ENCODE results near the gene C1orf35. TPM values are rescaled to one million over a fixed set of nuclear protein-coding genes. Genes with fewer than 3 reads are reported as not detected.

The C1orf35 gene
- total RNA-seq, 6 donors from 2014 or later = 12.8 to 34.6 (median 17.8) TPM

- TF ChIP-seq EP300 (IDR thresholded peaks at IDR 0.05) = no peak
- TF ChIP-seq POLR2A (IDR thresholded peaks at IDR 0.05) = no peak
- no peak for TF ChIP-seq CTCF (IDR thresholded peaks at IDR 0.05)
- no peak for TF ChIP-seq POLR2AphosphoS5 (IDR thresholded peaks at IDR 0.05)
- peak overlapping the region; percentile 68 to 92 (median 80) for H3K4me3 ChIP-seq
- 7% methylated on average over 8 of the region's 8 CpGs; no CpG with 5 or more reads in 1 of the 2 donors for WGBS, 2 donors
- H3K27ac ChIP-seq = peak overlapping the region; percentile 87 to 100 (median 92)
- DNase-seq (no peak), ATAC-seq (ENCODE audit: low FRiP score in 2 of 2) (no peak)
- peaks cover 23 to 35% (median 25%) of the 10 kb centered on the region in 4 donors for H3K4me1 ChIP-seq
- no peaks in the 10 kb centered on the region for H3K27me3 ChIP-seq
- H3K9me3 ChIP-seq = no peaks in the 10 kb centered on the region
- peaks cover 0 to 24% (median 15%) of the 10 kb centered on the region in 4 donors for H3K36me3 ChIP-seq
These were observed 5.6 kb upstream of the C1orf35 start for GRCh38 chr1:228108742-228109072.

- WGBS, 2 donors = 69 to 79% methylated on average over 6 to 11 of the region's 11 CpGs
- H3K27me3 ChIP-seq = no peaks in the 10 kb centered on the region
- peak overlapping the region; percentile 87 to 100 (median 92) for H3K27ac ChIP-seq
- ATAC-seq (ENCODE audit: low FRiP score in 2 of 2) = no peak
- peaks cover 0 to 24% (median 15%) of the 10 kb centered on the region in 4 donors for H3K36me3 ChIP-seq
- H3K4me3 ChIP-seq = peak overlapping the region; percentile 68 to 92 (median 80)
- DNase-seq = no peak
- TF ChIP-seq CTCF (IDR thresholded peaks at IDR 0.05) = no peak
- no peak for TF ChIP-seq POLR2AphosphoS5 (IDR thresholded peaks at IDR 0.05)
- no peak for TF ChIP-seq EP300 (IDR thresholded peaks at IDR 0.05)
- TF ChIP-seq POLR2A (IDR thresholded peaks at IDR 0.05) = no peak
- H3K9me3 ChIP-seq = no peaks in the 10 kb centered on the region
- peaks cover 26 to 39% (median 29%) of the 10 kb centered on the region in 4 donors for H3K4me1 ChIP-seq
These were observed 5.0 kb upstream of the C1orf35 start for GRCh38 chr1:228108055-228108690.

GRCh38 chr1:228107636-228108035 lies 4.5 kb upstream of the C1orf35 start:
- Histone ChIP-seq H3K4me1 (peaks cover 26 to 40% (median 29%) of the 10 kb centered on the region in 4 donors), H3K9me3 (no peaks in the 10 kb centered on the region), H3K27me3 (no peaks in the 10 kb centered on the region), H3K27ac (no peak overlapping the region), H3K4me3 (no peak overlapping the region), H3K36me3 (peaks cover 0 to 24% (median 15%) of the 10 kb centered on the region in 4 donors)
- no peak for ATAC-seq (ENCODE audit: low FRiP score in 2 of 2)
- WGBS, 2 donors = 92 to 100% methylated on average over 4 to 18 of the region's 19 CpGs
- peak in 1 of 2 donors; percentile 67 for DNase-seq
- TF ChIP-seq CTCF (IDR thresholded peaks at IDR 0.05) = no peak
- no peak for TF ChIP-seq POLR2A (IDR thresholded peaks at IDR 0.05)
- no peak for TF ChIP-seq POLR2AphosphoS5 (IDR thresholded peaks at IDR 0.05)
- no peak for TF ChIP-seq EP300 (IDR thresholded peaks at IDR 0.05)

- H3K27ac ChIP-seq = no peak overlapping the region
- WGBS, 2 donors = 94 to 95% methylated on average over 5 to 9 of the region's 9 CpGs
- H3K4me3 ChIP-seq = no peak overlapping the region
- ATAC-seq (ENCODE audit: low FRiP score in 2 of 2) = no peak
- DNase-seq = no peak
- no peaks in the 10 kb centered on the region for H3K27me3 ChIP-seq
- TF ChIP-seq POLR2A (IDR thresholded peaks at IDR 0.05) = no peak
- no peak for TF ChIP-seq EP300 (IDR thresholded peaks at IDR 0.05)
- no peak for TF ChIP-seq POLR2AphosphoS5 (IDR thresholded peaks at IDR 0.05)
- no peak for TF ChIP-seq CTCF (IDR thresholded peaks at IDR 0.05)
- H3K4me1 ChIP-seq = peaks cover 33 to 49% (median 36%) of the 10 kb centered on the region in 4 donors
- H3K36me3 ChIP-seq = peaks cover 0 to 24% (median 15%) of the 10 kb centered on the region in 4 donors
- H3K9me3 ChIP-seq = no peaks in the 10 kb centered on the region
These were observed 3.6 kb upstream of the C1orf35 start for GRCh38 chr1:228106800-228107054.
